ENCODE results near the gene LCOR. TPM values are rescaled to one million over a fixed set of nuclear protein-coding genes. Genes with fewer than 3 reads are reported as not detected.

The LCOR gene
- total RNA-seq, 4 donors from 2014 or later = 22.3 to 220 (median 38.5) TPM

DNA sequence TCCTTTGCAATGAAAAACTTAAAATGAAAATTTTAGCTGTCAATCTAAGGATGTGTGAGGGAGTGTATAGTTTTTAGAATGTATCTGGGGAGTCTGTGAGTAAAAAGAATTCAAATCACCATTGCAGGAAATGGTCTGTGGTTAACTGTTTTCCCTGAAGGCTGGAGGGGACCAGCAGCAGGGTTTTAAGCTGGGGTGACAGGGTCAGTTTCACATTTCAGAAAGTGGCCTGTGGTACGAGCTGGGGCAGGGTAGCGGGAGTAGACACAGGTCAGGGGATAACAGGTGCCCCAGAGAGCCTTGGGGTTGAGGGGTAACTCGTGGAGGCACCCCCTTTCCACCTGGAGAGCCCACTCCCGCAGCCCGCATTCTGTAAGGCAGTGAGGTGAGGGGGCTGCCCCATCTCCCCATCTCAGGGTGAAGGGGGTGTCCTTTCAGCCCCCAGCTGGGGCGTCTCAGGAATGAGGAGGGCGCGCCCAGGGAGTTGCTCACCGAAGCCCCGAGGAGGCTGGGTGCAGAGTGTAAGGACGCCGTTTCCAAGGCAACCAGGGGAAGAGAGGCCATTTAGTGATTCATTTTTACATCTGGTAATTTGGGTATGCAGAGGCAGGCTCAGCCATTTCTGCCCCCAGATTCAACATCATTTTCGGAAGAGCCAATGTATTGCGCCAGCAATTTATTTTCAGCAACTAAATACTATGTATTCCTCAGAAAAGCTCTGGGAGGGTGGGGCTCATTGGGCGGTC is 184.8 kb downstream of the LCOR start:
- Histone ChIP-seq H3K27ac (no peak overlapping the region), H3K27me3 (no peaks in the 10 kb centered on the region), H3K9me3 (no peaks in the 10 kb centered on the region), H3K4me1 (peaks cover 0 to 26% (median 11%) of the 10 kb centered on the region in 3 donors), H3K36me3 (no peaks in the 10 kb centered on the region), H3K4me3 (no peak overlapping the region)
- 82 to 91% methylated on average over 4 to 8 of the region's 15 CpGs for WGBS, 2 donors (ENCODE audit: low coverage in 1 of 2)
- no peak for ATAC-seq
- no peak for TF ChIP-seq EP300 (IDR thresholded peaks at IDR 0.05)

DNA sequence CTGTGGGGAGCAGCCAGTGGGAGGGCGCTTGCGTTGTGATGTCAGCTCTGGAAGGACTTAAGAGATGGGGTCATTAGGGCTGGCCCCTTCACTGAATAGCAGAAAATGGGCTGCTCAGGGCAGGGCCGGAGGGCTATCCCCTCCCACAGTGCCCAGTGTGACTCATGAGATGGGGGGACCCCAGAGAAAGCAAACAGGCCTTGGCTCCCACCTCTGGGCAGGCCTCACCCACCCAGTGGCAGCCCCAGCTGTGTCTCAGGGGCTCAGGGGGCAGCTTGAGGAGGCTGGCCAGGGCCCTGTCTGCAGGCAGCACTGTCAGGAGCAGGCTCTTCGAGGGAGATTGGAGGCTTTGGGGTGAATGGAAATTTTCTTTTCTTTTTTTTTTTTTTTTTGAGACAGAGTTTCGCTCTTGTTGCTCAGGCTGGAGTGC is 185.4 kb downstream of the LCOR start:
- Histone ChIP-seq H3K4me1 (peaks cover 0 to 29% (median 11%) of the 10 kb centered on the region in 3 donors), H3K4me3 (no peak overlapping the region), H3K9me3 (no peaks in the 10 kb centered on the region), H3K27ac (no peak overlapping the region), H3K36me3 (no peaks in the 10 kb centered on the region), H3K27me3 (no peaks in the 10 kb centered on the region)
- 90% methylated on average over 3 of the region's 5 CpGs; no CpG with 5 or more reads in 1 of the 2 donors for WGBS, 2 donors (ENCODE audit: low coverage in 1 of 2)
- TF ChIP-seq POLR2A (IDR thresholded peaks at IDR 0.05) (no peak), EP300 (IDR thresholded peaks at IDR 0.05) (no peak), POLR2AphosphoS5 (IDR thresholded peaks at IDR 0.05) (no peak)
- TF ChIP-seq, protein P1, sequence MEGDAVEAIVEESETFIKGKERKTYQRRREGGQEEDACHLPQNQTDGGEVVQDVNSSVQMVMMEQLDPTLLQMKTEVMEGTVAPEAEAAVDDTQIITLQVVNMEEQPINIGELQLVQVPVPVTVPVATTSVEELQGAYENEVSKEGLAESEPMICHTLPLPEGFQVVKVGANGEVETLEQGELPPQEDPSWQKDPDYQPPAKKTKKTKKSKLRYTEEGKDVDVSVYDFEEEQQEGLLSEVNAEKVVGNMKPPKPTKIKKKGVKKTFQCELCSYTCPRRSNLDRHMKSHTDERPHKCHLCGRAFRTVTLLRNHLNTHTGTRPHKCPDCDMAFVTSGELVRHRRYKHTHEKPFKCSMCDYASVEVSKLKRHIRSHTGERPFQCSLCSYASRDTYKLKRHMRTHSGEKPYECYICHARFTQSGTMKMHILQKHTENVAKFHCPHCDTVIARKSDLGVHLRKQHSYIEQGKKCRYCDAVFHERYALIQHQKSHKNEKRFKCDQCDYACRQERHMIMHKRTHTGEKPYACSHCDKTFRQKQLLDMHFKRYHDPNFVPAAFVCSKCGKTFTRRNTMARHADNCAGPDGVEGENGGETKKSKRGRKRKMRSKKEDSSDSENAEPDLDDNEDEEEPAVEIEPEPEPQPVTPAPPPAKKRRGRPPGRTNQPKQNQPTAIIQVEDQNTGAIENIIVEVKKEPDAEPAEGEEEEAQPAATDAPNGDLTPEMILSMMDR (IDR thresholded peaks at IDR 0.05) = no peak
- ATAC-seq = no peak

DNA sequence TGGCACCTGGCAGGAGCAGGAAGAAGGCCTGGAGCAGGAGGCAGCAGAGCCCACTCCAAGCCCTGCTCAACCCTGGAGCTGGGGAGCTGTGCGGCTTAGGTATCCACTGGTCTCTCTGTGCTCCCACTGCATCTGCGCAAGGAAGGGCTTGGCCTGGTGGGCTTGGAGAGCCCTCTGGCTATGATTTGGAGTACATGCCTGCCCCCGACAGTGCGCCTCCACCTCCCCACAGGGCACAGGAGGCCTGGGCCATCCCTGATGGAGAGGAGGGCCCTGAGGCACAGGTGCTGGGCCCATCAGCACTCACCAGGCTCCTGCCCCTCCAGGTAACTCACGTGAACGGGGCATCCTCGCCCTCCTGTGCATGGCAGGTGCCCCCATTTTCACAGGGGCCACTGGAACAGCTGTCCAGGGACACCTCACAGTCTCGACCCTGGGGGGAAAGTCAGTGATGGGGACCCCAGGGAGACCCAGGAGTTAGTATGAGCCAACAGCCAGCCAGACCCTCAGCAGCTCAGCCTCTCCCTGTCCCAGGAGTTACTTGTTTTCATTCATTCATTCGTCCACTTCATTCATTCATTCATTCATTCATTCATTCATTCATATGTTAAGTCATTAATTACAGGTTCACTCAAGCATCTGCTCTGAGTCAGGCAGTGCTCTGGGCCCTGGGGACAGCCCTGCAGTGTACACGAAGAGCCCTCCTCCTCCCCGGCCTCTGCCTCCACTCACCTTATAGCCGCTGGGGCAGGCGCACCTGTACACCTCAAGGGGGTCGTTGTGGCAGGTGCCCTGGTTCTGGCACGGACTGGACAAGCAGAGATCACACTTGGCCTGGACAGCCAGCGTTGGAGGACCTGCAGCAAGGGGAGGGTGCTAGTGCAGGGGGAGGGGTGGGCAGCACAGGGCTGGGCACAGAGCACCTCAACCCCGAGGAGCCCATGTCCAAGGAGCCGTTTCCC is 186.4 kb downstream of the LCOR start:
- no peak overlapping the region for H3K4me3 ChIP-seq
- 76 to 80% methylated on average over 1 to 3 of the region's 18 CpGs for WGBS, 2 donors (ENCODE audit: low coverage in 1 of 2)
- no peak for ATAC-seq
- no peaks in the 10 kb centered on the region for H3K9me3 ChIP-seq
- H3K36me3 ChIP-seq = no peaks in the 10 kb centered on the region
- peaks cover 0 to 32% (median 11%) of the 10 kb centered on the region in 3 donors for H3K4me1 ChIP-seq
- TF ChIP-seq EP300 (IDR thresholded peaks at IDR 0.05) (no peak), POLR2AphosphoS5 (IDR thresholded peaks at IDR 0.05) (no peak), POLR2A (IDR thresholded peaks at IDR 0.05) (no peak)
- TF ChIP-seq, protein P1 (IDR thresholded peaks at IDR 0.05) = no peak
- no peak overlapping the region for H3K27ac ChIP-seq
- no peaks in the 10 kb centered on the region for H3K27me3 ChIP-seq

DNA sequence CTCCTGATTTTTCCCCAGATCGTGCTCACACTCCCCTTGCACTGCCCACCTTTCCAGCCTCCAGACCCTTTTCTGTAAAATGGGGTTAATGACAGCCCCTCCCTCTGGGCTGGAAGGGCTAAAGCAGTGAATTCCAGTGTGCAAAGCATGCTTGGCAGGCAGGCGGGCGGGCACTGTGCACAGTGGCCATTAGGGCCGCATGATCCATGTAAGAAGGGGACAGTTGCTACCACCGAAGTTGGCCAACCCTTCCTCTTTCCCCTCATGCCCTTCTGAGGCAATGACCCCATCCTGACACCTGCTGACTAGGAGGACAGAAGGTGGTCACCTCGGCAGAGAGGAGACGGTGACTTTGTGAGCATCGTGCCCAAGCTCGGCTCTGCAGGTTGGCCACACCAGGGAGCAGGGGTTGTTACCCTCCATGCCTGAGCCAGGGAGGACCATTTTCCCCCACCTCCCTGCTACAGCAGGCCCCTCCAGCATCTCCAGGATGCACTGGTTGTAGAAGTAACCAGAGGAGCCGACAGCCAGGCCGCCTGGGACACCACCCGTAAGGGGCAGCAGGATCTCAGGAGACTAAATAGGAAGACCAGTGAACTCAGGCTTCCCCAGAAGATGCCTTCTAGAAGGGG is 187.2 kb downstream of the LCOR start:
- no peak for TF ChIP-seq EP300 (IDR thresholded peaks at IDR 0.05)
- TF ChIP-seq POLR2A (IDR thresholded peaks at IDR 0.05) = no peak
- TF ChIP-seq, protein P1 (IDR thresholded peaks at IDR 0.05) = no peak
- TF ChIP-seq POLR2AphosphoS5 (IDR thresholded peaks at IDR 0.05) = no peak
- H3K36me3 ChIP-seq = no peaks in the 10 kb centered on the region
- H3K9me3 ChIP-seq = no peaks in the 10 kb centered on the region
- H3K27ac ChIP-seq = no peak overlapping the region
- no peaks in the 10 kb centered on the region for H3K27me3 ChIP-seq
- H3K4me3 ChIP-seq = no peak overlapping the region
- WGBS, 2 donors (ENCODE audit: low coverage in 1 of 2) = 97% methylated on average over 5 of the region's 12 CpGs; no CpG with 5 or more reads in 1 of the 2 donors
- no peak for ATAC-seq
- peaks cover 0 to 40% (median 11%) of the 10 kb centered on the region in 3 donors for H3K4me1 ChIP-seq
